NCI-H2196 treated with DMSO at 0.1 percent for 48 hours (cell line): ENCODE data around the gene RBM43.
"Not testable (repeated sequence)": the region's sequence is repeated elsewhere in the genome, so short reads cannot be mapped to it uniquely, and the experiment has no call there.

Experiments used
- DNase-seq: peaks from one replicate; lab custom pipeline; 2025; ENCODE audit not compliant: unreplicated experiment; lab: John Stamatoyannopoulos, UW

Gene RBM43

GRCh38 chr2:151269798-151270568 lies 8.3 kb upstream of the RBM43 start:
- DNase-seq, result no peak

- no peak for DNase-seq
Observed at GRCh38 chr2:151268085-151268484, 6.4 kb upstream of the RBM43 start.

GRCh38 chr2:151267537-151267936 lies 5.9 kb upstream of the RBM43 start:
- DNase-seq, result no peak

DNA sequence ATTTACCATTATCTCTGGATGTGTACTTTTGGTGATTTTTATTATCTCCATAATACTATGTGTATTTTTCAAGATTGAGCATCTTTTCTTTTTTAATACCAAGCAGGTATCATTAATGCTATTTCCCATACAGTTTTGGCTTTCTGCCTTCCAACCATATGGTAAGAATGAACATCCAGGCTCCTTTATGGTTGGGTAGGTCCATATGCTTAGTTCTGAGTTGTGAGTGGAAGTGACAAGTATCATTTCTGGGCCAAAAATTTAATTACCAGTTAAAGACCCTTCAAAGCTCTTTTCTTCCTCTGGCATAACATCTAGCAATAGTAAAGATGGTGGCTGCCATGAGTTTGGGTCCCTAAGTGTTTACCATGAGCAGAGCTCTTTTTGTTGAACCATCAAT lies 4.3 kb upstream of the RBM43 start:
- DNase-seq, result no peak

DNA sequence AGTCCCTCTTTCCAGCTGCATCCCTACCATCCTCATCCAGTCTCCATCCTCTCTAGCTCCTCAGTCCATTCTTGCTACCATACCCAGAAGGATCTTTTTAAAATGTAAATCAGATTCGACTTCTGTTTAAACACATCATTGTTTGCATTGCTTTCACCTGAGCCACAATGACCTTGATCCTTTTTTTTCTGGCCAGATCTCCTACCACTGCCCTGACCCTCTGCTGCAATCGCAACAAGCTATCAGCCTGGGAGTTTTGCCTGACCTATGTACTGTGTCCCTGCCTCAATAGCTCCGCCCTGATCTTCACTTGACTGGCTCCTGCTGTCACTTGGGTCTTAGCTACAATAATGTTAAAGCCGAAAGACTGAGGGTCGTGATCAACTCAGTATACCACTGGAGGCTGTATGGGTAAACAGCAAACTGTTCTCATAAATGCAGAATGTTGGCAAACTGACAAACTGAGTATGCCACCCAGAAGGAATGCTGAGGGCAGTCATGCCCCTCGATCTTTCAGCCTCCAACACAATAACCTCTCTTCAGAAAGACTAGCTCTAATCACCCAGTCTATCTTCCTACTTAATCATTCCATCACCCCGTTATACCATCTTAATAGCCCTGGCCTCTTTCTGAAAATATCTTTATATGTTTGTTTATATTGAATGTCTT lies 2.6 kb upstream of the RBM43 start:
- no peak for DNase-seq

- no peak for DNase-seq
Observed at GRCh38 chr2:151262629-151263028, 966 bp upstream of the RBM43 start.

- DNase-seq, result no peak
Observed at GRCh38 chr2:151261977-151262291, 271 bp upstream of the RBM43 start.

GRCh38 chr2:151260573-151261230 lies 961 bp downstream of the RBM43 start:
- DNase-seq, result no peak

DNA sequence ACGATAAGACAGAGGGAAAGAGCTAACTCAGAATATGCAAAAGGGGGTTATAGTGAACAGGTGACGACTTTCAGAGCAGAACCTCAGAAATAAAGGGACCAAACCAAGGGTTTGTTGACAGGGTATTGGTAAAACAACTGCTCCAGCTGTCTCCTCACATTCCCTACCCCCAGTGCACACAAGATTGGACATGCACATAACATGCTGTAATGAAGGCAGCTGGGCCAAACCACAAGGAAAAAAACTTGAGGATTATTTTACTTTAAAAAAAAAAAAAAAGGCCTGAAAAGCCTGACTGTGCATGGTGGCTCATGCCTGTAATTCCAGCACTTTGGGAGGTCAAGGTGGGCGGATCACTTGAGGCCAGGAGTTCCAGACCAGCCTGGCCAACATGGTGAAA lies 3.5 kb downstream of the RBM43 start:
- DNase-seq, result no peak

GRCh38 chr2:151252646-151253045 lies 9.0 kb downstream of the RBM43 start:
- DNase-seq, result no peak

DNA sequence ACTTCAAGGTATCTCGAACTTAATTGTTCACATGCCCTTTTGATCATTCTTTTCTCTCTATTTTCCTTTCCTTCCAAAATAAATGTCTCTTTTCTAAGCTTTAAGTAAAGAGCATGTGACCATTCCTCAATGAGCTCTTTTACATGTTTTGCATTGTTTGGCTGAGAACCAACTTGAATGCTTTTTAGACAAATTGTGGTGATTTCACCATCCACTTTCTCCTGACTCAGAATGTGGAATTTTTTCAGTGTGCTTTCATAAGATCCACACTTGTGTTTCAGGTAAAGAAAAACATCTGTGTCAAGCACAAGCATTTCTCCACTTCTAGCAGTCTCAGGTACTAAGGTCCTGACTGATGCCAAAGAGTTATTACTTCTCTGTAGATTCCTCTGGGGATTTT lies 10.7 kb downstream of the RBM43 start:
- no peak for DNase-seq

GRCh38 chr2:151247432-151247831 lies 14.2 kb downstream of the RBM43 start:
- no peak for DNase-seq

DNA sequence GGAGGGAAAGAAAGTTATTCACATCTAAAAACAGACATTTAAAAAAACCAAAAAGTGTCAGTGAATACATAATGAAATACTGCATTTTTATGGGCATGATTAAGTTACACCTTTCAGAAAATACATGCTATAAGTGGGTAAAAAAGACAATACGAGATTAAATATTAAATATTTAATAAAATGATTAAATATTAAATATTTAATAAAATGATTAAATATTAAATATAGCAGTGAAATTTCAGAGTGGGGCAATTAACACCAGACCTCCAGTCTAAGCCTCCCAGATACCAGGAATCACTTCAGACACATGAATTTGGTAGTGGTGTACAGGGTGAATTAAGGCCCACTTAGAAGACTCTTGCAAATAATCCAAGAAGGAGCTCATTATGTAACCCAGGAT lies 15.5 kb downstream of the RBM43 start:
- DNase-seq, result no peak

GRCh38 chr2:151243468-151243867 lies 18.2 kb downstream of the RBM43 start:
- no peak for DNase-seq

DNA sequence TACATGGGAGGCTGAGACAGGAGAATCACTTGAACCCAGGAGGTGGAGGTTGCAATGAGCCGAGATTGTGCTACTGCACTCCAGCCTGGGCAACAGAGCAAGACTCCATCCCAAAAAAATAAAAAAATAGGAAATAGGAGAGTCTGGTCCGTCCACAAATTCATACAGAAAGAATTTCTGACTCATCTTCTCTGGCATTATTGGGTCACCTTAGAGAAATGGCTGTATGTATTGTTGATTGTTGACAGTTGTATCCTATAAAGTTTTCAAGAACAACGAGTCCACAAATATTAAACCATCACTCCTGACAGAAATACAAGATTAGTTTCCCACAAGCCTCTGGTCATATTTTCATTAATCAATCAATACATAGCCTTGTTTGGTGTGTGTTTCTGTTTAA lies 20.4 kb downstream of the RBM43 start:
- DNase-seq, result no peak

- no peak for DNase-seq
Observed at GRCh38 chr2:151240433-151240832, 21.2 kb downstream of the RBM43 start.

DNA sequence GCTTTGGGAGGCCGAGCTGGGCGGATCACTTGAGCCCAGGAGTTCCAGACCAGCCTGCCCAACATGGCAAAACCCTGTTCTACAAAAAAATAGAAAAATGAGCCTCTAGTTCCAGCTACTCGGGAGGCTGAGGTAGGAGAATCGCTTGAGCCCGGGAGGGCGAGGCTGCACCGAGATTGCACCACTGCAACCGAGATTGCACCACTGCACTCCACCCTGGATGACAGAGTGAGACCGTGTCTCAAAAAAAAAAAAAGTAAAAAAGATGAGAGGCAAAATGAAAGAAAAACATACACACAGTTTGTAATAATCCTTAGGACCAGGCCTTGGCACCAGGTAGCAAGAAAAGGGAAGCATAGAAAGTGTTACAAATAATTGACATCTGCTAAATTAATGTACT lies 22.0 kb downstream of the RBM43 start:
- no peak for DNase-seq

DNA sequence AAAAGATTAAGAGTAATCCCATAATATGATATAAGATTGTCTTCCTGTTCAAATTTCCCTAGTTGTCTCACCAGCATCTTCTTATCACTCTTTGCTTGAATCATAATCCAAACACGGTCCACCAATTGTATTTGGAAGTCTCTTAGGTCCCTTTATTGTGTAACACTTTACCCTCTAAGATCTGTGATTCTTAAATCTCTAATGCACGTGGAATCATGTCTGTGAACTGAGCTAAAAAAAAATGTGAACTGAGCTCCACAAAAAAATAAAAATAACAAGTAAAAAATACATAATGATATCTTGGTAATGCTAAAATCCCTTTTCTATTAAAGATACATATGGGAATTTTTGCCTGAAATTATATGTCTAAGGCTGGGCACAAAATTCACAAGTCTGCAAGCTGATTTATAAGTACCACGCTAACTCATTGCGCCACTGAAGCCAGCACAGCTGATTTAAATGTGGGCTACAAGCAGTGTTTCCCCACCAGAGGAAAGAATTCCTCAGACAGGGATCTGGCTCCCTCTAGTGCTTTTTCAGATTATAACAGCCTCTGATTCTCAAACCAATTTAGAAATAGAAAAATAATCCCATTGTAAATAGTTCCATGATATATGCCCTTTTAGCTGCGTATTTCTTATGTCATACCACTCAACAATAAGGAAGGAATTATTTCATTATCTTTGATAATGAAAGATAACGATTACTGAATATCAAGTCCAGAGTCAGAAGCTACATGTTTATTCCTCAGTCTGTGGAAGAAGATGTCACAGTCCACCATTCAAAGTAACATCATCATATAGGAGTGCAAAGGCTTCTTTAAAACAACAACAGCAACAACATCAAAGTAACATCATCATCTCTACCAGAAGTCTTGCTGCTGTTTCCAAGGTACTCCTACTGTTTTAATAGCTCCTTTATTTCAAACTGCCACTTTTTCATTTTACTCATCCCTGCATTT lies 22.9 kb downstream of the RBM43 start:
- DNase-seq, result peak; percentile 13

GRCh38 chr2:151237422-151238025 lies 24.1 kb downstream of the RBM43 start:
- DNase-seq, result no peak

- not testable (repeated sequence) for DNase-seq
Observed at GRCh38 chr2:151233760-151234159, 27.9 kb downstream of the RBM43 start.

GRCh38 chr2:151233288-151233687 lies 28.4 kb downstream of the RBM43 start:
- not testable (repeated sequence) for DNase-seq
